Inflammatory macrophage treated with lipopolysaccharide for 4 hours (primary cell): ENCODE results near the gene ACBD4.

Experiments
- DNase-seq: peaks from one replicate; pipeline ENCODE4 v3.0.0-alpha.2; 2020

Gene ACBD4

GRCh38 chr17:45135192-45135977, at the start of gene ACBD4:
TSS of gene ACBD4 (plus strand) at chr17:45135687. CDS start at chr17:45136145, 458 bp downstream.
- DNase-seq, result peak; percentile 98

- no peak for DNase-seq
These were observed 49.1 kb upstream of the ACBD4 start for GRCh38 chr17:45086391-45086790.

- DNase-seq, result no peak
These were observed 48.5 kb upstream of the ACBD4 start for GRCh38 chr17:45086865-45087503.

- DNase-seq, result no peak
These were observed 47.9 kb upstream of the ACBD4 start for GRCh38 chr17:45087504-45087975.

GRCh38 chr17:45087978-45088377, 47.5 kb upstream of the ACBD4 start:
- DNase-seq, result no peak

GRCh38 chr17:45088741-45089140, 46.7 kb upstream of the ACBD4 start:
- no peak for DNase-seq

GRCh38 chr17:45090711-45091110, 44.8 kb upstream of the ACBD4 start:
- DNase-seq, result no peak

- no peak for DNase-seq
These were observed 43.6 kb upstream of the ACBD4 start for GRCh38 chr17:45091778-45092425.

GRCh38 chr17:45092911-45093430, 42.5 kb upstream of the ACBD4 start:
- DNase-seq, result no peak

- DNase-seq, result no peak
These were observed 41.9 kb upstream of the ACBD4 start for GRCh38 chr17:45093444-45094110.

GRCh38 chr17:45096141-45096540, 39.3 kb upstream of the ACBD4 start:
- DNase-seq, result peak; percentile 11

- no peak for DNase-seq
These were observed 38.6 kb upstream of the ACBD4 start for GRCh38 chr17:45096926-45097325.

- DNase-seq, result no peak
These were observed 37.2 kb upstream of the ACBD4 start for GRCh38 chr17:45098081-45098868.

- DNase-seq, result peak; percentile 68
These were observed 36.4 kb upstream of the ACBD4 start for GRCh38 chr17:45098869-45099616.

- no peak for DNase-seq
These were observed 34.0 kb upstream of the ACBD4 start for GRCh38 chr17:45101546-45101882.

- no peak for DNase-seq
These were observed 33.3 kb upstream of the ACBD4 start for GRCh38 chr17:45101883-45102811.

GRCh38 chr17:45102856-45103255, 32.6 kb upstream of the ACBD4 start:
- DNase-seq, result no peak

- no peak for DNase-seq
These were observed 32.2 kb upstream of the ACBD4 start for GRCh38 chr17:45103269-45103795.

- DNase-seq, result no peak
These were observed 31.5 kb upstream of the ACBD4 start for GRCh38 chr17:45104029-45104428.

- DNase-seq, result no peak
These were observed 31.0 kb upstream of the ACBD4 start for GRCh38 chr17:45104497-45104896.
